ENCODE measurements around the gene MAPKAPK2.

MAPKAPK2 gene

GRCh38 chr1:206725109-206725963 lies 40.6 kb downstream of the MAPKAPK2 start:
- no peak for DNase-seq

GRCh38 chr1:206727981-206728696 lies 43.4 kb downstream of the MAPKAPK2 start:
- no peak for DNase-seq

DNA sequence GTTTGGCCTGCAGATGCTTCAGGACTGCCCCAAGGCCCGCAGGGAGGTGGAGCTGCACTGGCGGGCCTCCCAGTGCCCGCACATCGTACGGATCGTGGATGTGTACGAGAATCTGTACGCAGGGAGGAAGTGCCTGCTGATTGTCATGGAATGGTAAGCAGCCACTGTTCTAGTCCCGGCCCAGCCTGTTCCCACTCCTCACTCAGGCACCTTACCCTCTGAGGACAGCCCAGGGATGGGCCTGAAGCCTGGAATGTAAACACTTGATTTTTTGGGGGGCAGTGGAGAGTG lies 43.9 kb downstream of the MAPKAPK2 start:
- no peak for DNase-seq

GRCh38 chr1:206729050-206729449 lies 44.3 kb downstream of the MAPKAPK2 start:
- no peak for DNase-seq

GRCh38 chr1:206729507-206729906 lies 44.8 kb downstream of the MAPKAPK2 start:
- DNase-seq: no peak

DNA sequence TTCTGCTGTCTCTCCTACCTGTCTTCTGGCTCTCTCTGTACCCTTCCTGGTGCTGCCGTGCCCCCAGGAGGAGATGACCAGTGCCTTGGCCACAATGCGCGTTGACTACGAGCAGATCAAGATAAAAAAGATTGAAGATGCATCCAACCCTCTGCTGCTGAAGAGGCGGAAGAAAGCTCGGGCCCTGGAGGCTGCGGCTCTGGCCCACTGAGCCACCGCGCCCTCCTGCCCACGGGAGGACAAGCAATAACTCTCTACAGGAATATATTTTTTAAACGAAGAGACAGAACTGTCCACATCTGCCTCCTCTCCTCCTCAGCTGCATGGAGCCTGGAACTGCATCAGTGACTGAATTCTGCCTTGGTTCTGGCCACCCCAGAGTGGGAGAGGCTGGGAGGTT lies 47.8 kb downstream of the MAPKAPK2 start:
- DNase-seq: no peak

DNA sequence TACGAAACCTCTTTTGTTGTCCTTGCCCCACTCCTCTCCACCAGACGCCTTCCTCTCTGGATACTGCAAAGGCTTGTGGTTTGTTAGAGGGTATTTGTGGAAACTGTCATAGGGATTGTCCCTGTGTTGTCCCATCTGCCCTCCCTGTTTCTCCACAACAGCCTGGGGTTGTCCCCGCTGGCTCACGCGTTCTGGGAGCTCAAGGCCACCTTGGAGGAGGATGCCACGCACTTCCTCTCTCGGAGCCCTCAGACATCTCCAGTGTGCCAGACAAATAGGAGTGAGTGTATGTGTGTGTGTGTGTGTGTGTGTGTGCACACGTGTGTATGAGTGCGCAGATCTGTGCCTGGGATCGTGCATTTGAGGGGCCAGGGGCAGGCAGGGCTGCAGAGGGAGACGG lies 48.3 kb downstream of the MAPKAPK2 start:
- DNase-seq: no peak

- DNase-seq: no peak
These were observed 49.9 kb downstream of the MAPKAPK2 start for GRCh38 chr1:206734499-206735142.

GRCh38 chr1:206735553-206736031 lies 50.9 kb downstream of the MAPKAPK2 start:
- no peak for DNase-seq

DNA sequence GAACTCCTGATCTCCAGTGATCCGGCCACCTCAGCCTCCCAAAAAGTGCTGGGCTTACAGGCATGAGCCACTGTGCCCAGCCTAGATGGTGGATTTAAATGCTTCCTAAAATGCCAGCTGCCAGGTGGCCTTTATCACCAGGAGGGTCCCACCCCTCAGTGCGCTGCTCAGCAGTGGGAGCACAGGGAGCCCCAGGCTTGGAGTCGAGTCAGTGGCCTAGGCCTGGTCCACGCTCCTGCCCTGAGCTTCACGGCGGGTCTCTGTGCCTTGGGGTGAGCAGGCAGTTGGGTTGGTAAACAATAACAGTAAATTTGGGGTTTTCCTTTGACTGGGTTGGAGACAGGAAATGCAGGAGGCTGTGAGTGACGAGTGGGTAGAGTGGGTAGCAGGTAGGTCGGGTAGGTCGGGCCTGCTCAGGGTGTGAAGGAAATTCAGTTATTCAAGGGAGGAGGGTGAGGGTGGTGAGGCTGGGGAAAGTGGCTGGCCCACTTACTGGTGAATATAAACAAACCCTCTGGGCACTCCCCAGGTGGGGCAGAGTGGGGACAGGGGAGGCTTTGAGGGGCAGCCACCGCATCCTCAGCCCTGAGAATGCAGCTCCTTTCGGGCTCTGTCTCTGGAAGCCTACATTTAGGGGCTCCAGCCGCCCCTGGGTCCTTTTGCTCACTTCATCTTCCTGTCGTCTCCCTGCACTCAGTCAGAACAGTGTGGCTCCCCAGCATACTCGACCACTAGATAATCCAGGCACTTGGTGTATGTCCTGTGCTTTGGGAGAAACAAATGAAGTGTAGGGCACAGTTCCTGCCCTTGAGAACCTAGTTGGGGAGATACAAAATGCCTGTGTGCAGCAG lies 52.4 kb downstream of the MAPKAPK2 start:
- DNase-seq: no peak

DNA sequence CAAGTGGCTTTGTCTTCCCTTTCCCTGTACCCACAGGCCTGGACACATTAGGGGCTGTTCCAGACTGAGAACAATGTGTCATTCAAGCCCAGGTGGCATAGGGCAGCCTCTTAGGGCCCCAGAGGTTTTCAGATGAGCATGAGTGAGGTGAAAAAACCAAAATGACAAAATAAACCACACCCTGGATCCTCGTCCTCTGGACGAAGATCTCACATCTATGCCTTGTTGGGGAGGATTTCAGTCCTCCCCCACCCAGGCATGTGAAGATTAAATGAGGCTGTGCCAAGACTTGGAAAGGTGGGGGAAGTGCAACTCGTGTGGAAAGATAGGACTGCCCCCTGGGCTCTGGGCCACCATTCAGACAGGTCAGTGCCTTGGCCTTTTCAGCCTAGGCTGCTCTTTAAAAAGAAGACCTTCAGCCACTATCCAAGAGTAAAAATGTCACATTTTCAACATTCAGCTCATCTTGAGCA lies 53.1 kb downstream of the MAPKAPK2 start:
- DNase-seq: no peak

GRCh38 chr1:206738370-206739366 lies 54.0 kb downstream of the MAPKAPK2 start:
- DNase-seq: no peak

GRCh38 chr1:206739411-206740076 lies 54.8 kb downstream of the MAPKAPK2 start:
- DNase-seq: no peak

- no peak for DNase-seq
These were observed 56.5 kb downstream of the MAPKAPK2 start for GRCh38 chr1:206741142-206741701.

DNA sequence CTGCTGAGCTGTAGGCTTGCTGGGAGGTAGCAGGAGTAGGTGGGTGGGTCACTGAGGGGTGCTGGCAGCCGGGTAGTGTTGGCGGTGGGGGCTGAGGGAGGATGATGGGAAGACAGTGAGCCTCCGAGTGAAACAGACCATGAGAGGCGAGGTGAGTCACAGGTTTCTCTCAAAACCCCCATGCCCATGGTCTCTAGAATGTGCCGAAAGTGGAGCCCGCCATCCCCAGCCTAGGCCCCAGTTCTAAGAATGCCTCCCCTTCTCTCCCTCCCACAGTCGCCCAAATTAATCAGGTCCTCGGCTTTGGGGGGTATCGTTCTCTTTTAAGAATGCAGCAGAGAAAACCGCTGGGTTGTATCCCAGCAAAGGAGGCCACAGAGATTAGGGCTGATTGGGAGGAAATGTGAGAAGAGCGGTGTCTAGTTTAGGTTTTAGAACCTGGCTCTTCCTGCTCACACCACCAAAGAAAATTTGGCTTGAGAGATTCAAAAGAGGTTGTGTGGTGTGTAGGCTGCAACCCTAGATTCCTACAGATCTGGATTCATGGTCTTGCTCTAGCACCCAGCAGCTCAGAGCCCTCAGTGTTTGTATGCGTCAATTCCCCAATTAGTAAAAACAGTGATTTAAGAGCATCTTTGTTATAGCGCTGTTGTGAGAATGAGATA lies 58.1 kb downstream of the MAPKAPK2 start:
- no peak for DNase-seq

DNA sequence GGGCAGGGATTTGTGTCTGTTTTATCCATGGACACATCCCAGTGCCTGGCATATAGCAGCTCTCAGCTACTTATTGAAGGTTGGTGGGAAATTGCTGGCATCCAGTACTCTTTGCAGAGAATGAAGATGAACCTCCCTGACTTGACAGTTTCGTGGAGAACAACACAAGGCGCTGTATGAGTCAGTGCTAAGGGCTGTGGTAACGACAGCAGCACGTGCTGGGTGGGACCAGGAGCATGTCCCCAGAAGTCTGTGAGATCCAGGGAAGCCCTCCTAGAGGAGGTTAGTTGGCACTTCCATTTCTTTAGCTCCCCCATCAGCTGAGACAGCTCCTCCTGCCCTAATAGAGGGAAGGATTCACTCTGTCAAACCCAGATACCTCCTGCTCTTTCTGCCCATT lies 60.0 kb downstream of the MAPKAPK2 start:
- no peak for DNase-seq

DNA sequence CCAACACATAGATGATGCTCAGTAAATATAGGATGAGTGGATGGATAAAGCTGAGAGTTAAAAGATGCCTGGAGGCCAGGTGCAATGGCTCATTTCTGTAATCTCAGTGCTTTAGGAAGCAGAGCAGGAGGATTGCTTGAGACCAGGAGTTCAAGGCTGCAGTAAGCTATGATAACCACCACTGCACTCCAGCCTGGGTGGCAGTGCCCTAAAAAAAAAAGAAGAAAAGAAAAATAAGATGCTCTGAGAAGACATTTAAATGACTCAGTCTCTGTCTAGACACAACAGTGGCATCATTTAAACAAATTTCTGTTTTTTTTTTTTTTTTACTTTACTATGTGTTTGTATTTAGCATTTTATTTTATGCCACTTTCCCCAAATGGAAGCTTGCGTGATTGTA lies 60.6 kb downstream of the MAPKAPK2 start:
- DNase-seq: no peak

DNA sequence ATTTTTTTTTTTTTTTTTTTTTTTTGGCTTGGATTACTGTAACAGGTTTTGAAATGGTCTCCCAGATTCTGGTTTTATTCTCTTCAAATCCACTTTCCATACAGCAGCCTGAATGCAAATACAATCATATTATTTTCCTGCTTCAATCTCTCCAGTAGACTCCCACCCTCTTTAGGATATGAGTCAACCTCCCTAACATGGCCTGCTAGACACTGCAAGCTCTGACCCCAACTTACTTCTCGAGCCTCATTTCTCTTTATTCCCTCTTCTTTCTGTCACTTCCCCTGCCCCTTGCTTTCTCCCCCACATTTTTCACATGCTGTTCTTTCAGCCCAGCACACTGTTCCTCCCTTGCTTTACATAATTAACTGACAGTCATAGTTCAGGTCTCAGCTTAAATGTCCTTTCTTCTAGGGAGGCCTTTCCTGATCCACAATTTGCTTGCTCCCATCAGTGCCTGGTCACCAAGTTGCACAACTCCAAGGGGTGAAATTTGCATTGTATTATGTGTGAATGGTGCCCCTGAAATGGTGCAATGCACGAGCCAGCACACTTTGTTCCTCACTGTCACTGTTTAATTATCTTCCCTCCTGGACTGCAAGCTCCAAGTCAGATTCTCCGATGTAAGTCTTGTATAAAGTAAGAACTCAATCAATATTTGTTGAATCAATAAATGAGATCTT lies 63.8 kb downstream of the MAPKAPK2 start:
- no peak for DNase-seq

DNA sequence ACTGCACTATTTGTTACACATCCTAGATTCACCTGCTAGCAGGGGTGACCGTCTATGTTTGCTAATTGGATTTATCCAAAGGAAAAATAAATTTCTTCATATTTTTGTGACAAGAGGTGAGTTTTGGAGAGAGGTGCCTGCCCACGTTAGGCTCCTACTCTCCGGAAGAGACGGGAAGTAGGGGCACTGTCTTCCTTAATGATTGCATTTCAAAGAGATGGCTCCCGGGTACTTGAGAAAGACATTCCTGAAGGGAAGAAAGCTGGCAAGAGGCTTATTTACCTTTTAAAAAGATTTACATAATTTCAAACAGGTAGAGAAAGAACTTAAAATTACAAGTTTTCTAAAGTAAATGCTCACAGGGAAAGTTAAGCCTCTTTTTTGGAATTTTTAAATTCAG lies 67.2 kb downstream of the MAPKAPK2 start:
- no peak for DNase-seq

All from NCI-H1417 treated with DMSO at 0.1 percent for 48 hours (cell line).